ENCODE measurements around the gene CITED2.
A peak's percentile ranks its signal among the peaks of the same experiment; 100 is the strongest.
"Not testable (repeated sequence)": the region's sequence is repeated elsewhere in the genome, so short reads cannot be mapped to it uniquely, and the experiment has no call there.

CITED2 gene

GRCh38 chr6:139374357-139375225 lies at the start of gene CITED2:
TSS of gene CITED2 (minus strand) at chr6:139374648. CDS start at chr6:139373944, 704 bp downstream.
- DNase-seq = peak; percentile 92

- DNase-seq = no peak
These were observed 48.7 kb upstream of the CITED2 start for GRCh38 chr6:139423037-139423703.

- no peak for DNase-seq
These were observed 47.9 kb upstream of the CITED2 start for GRCh38 chr6:139422105-139423036.

- no peak for DNase-seq
These were observed 44.2 kb upstream of the CITED2 start for GRCh38 chr6:139418481-139419132.

- no peak for DNase-seq
These were observed 41.7 kb upstream of the CITED2 start for GRCh38 chr6:139416146-139416545.

GRCh38 chr6:139415365-139415764 lies 40.9 kb upstream of the CITED2 start:
- no peak for DNase-seq

- not testable (repeated sequence) for DNase-seq
These were observed 37.7 kb upstream of the CITED2 start for GRCh38 chr6:139412103-139412502.

GRCh38 chr6:139409026-139409425 lies 34.6 kb upstream of the CITED2 start:
- no peak for DNase-seq

- no peak for DNase-seq
These were observed 33.3 kb upstream of the CITED2 start for GRCh38 chr6:139407718-139408222.

GRCh38 chr6:139406577-139407343 lies 32.3 kb upstream of the CITED2 start:
- no peak for DNase-seq

GRCh38 chr6:139402876-139403386 lies 28.5 kb upstream of the CITED2 start:
- DNase-seq = no peak

GRCh38 chr6:139398658-139399057 lies 24.2 kb upstream of the CITED2 start:
- no peak for DNase-seq

GRCh38 chr6:139395891-139396301 lies 21.4 kb upstream of the CITED2 start:
- DNase-seq = no peak

- DNase-seq = no peak
These were observed 20.9 kb upstream of the CITED2 start for GRCh38 chr6:139395371-139395770.

- no peak for DNase-seq
These were observed 19.7 kb upstream of the CITED2 start for GRCh38 chr6:139394027-139394649.

GRCh38 chr6:139392794-139393193 lies 18.3 kb upstream of the CITED2 start:
- DNase-seq = no peak

- no peak for DNase-seq
These were observed 17.3 kb upstream of the CITED2 start for GRCh38 chr6:139391709-139392108.

GRCh38 chr6:139390447-139390846 lies 16.0 kb upstream of the CITED2 start:
- DNase-seq = no peak

- DNase-seq = no peak
These were observed 13.9 kb upstream of the CITED2 start for GRCh38 chr6:139388384-139388783.

GRCh38 chr6:139386404-139386803 lies 12.0 kb upstream of the CITED2 start:
- DNase-seq = no peak
